SK-N-SH treated with all-trans-retinoic acid at 6 μM for 48 hours (cell line): ENCODE results near the gene ACOD1.

Experiments used
- ATAC-seq: fragments of 200-7000 bp; cut with Tn5 transposase; 3 replicates; pipeline ENCODE4 v1.9.1; 2020; ENCODE audit warnings: mild to moderate bottlenecking, moderate library complexity
- ARNTL ChIP-seq: fragments of 450-650 bp; formaldehyde crosslinking; IDR thresholded peaks from 2 replicates; pipeline ENCODE4 v1.5.0; 2020; ENCODE audit warnings: low read depth, mild to moderate bottlenecking, moderate library complexity, borderline replicate concordance
- BACH2 ChIP-seq: fragments of 250-450 bp; sonication (Bioruptor Pico); IDR thresholded peaks from 2 replicates; pipeline ENCODE4 v1.9.0; 2021; ENCODE audit warnings: mild to moderate bottlenecking, borderline replicate concordance
- CSDC2 ChIP-seq: fragments of 250-450 bp; sonication (Bioruptor Pico); IDR thresholded peaks from 2 replicates; pipeline ENCODE4 v1.5.0; 2020; ENCODE audit warnings: mild to moderate bottlenecking, moderate library complexity
- ESRRG ChIP-seq: fragments of 250-450 bp; sonication (Bioruptor Pico); IDR thresholded peaks from 2 replicates; pipeline ENCODE4 v1.6.1; 2021; ENCODE audit warnings: mild to moderate bottlenecking
- GLIS3 ChIP-seq: fragments of 250-450 bp; sonication (Bioruptor Pico); IDR thresholded peaks from 2 replicates; pipeline ENCODE4 v1.5.0; 2020; ENCODE audit warnings: mild to moderate bottlenecking, moderate library complexity
- ISL1 ChIP-seq: fragments of 250-450 bp; sonication (Bioruptor Pico); IDR thresholded peaks from 2 replicates; pipeline ENCODE4 v2.1.2; 2022; ENCODE audit warnings: mild to moderate bottlenecking, moderate library complexity
- OSR1 ChIP-seq: fragments of 250-450 bp; sonication (Bioruptor Pico); IDR thresholded peaks from 2 replicates; pipeline ENCODE4 v1.8.0; 2022; ENCODE audit warnings: moderate library complexity, mild to moderate bottlenecking, inconsistent platforms
- PPARA ChIP-seq: fragments of 250-450 bp; sonication (Bioruptor Pico); IDR thresholded peaks from 2 replicates; pipeline ENCODE4 v1.5.0; 2020; ENCODE audit warnings: mild to moderate bottlenecking, borderline replicate concordance
- RARB ChIP-seq: fragments of 250-450 bp; sonication (Bioruptor Pico); IDR thresholded peaks from 2 replicates; pipeline ENCODE4 v1.8.0; 2021; ENCODE audit warnings: mild to moderate bottlenecking, moderate library complexity
- TCF4 ChIP-seq: fragments of 250-450 bp; sonication (Bioruptor Pico); IDR thresholded peaks from 2 replicates; pipeline ENCODE4 v1.8.0; 2021; ENCODE audit warnings: mild to moderate bottlenecking, moderate library complexity, borderline replicate concordance
- TOX ChIP-seq: fragments of 250-450 bp; sonication (Bioruptor Pico); IDR thresholded peaks from 2 replicates; pipeline ENCODE4 v1.8.0; 2021; ENCODE audit warnings: mild to moderate bottlenecking, moderate library complexity, borderline replicate concordance
- ZFP3 ChIP-seq: fragments of 250-450 bp; sonication (Bioruptor Pico); IDR thresholded peaks from 2 replicates; pipeline ENCODE4 v1.5.0; 2020; ENCODE audit warnings: mild to moderate bottlenecking, moderate library complexity
- ZFP30 ChIP-seq: fragments of 450-650 bp; formaldehyde crosslinking; IDR thresholded peaks from 2 replicates; pipeline ENCODE4 v1.5.0; 2022; ENCODE audit warnings: mild to moderate bottlenecking, moderate library complexity
- ZNF565 ChIP-seq: fragments of 450-650 bp; formaldehyde crosslinking; conservative IDR thresholded peaks from 2 replicates; pipeline ENCODE4 v1.5.0; 2020; ENCODE audit warnings: low read depth, mild to moderate bottlenecking, moderate library complexity
- ZNF8 ChIP-seq: fragments of 450-650 bp; formaldehyde crosslinking; IDR thresholded peaks from 2 replicates; pipeline ENCODE4 v1.5.0; 2020; ENCODE audit warnings: mild to moderate bottlenecking, moderate library complexity
- TF ChIP-seq, protein P1 (sequence below): fragments of 250-450 bp; sonication (Bioruptor Pico); IDR thresholded peaks from 2 replicates; pipeline ENCODE4 v1.5.1; 2020; ENCODE audit warnings: low read depth, mild to moderate bottlenecking, moderate library complexity
- TF ChIP-seq, protein P2 (sequence below): fragments of 250-450 bp; sonication (Bioruptor Pico); IDR thresholded peaks from 2 replicates; pipeline ENCODE4 v1.8.0; 2021; ENCODE audit warnings: low read depth, mild to moderate bottlenecking, moderate library complexity, borderline replicate concordance
- TF ChIP-seq, protein P3 (sequence below): fragments of 250-450 bp; sonication (Bioruptor Pico); IDR thresholded peaks from 2 replicates; pipeline ENCODE4 v1.8.0; 2020; ENCODE audit warnings: mild to moderate bottlenecking, moderate library complexity, borderline replicate concordance
- TF ChIP-seq, protein P4 (sequence below): fragments of 250-450 bp; sonication (Bioruptor Pico); IDR thresholded peaks from 2 replicates; pipeline ENCODE4 v1.5.0; 2020; ENCODE audit warnings: mild to moderate bottlenecking, moderate library complexity
- TF ChIP-seq, protein P5 (sequence below): fragments of 250-450 bp; sonication (Bioruptor Pico); IDR thresholded peaks from 2 replicates; pipeline ENCODE4 v1.5.1; 2021; ENCODE audit warnings: mild to moderate bottlenecking, moderate library complexity

Gene ACOD1

DNA sequence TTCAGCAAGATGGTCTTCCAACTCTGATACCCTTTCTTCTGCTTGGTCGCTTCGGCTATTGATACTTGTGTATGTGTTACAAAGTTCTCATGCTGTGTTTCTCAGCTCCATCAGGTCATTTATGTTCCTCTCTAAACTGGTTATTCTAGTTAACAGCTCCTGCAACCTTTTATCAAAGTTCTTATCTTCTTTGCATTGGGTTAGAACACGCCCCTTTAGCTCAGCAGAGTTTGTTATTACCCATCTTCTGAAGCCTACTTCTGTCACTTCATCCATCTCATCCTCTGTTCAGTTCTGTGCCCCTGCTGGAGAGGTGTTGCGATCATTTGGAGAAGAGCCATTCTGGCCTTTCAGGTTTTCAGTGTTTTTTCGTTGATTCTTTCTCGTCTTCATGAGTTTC is 18.7 kb downstream of the ACOD1 start:
- TF ChIP-seq, protein P1, sequence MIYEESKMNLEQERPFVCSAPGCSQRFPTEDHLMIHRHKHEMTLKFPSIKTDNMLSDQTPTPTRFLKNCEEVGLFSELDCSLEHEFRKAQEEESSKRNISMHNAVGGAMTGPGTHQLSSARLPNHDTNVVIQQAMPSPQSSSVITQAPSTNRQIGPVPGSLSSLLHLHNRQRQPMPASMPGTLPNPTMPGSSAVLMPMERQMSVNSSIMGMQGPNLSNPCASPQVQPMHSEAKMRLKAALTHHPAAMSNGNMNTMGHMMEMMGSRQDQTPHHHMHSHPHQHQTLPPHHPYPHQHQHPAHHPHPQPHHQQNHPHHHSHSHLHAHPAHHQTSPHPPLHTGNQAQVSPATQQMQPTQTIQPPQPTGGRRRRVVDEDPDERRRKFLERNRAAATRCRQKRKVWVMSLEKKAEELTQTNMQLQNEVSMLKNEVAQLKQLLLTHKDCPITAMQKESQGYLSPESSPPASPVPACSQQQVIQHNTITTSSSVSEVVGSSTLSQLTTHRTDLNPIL (CRISPR knock-in tag) = no peak
- TF ChIP-seq OSR1 (CRISPR knock-in tag) (no peak), PPARA (CRISPR knock-in tag) (no peak), BACH2 (no peak), ESRRG (CRISPR knock-in tag) (no peak), RARB (CRISPR knock-in tag) (no peak), ARNTL (no peak), TCF4 (CRISPR knock-in tag) (no peak), ZNF8 (no peak), GLIS3 (CRISPR knock-in tag) (no peak), ZNF565 (CRISPR knock-in tag) (no peak), CSDC2 (no peak), ZFP3 (CRISPR knock-in tag) (no peak), ZFP30 (CRISPR knock-in tag) (no peak), TOX (no peak)
- TF ChIP-seq, protein P2, sequence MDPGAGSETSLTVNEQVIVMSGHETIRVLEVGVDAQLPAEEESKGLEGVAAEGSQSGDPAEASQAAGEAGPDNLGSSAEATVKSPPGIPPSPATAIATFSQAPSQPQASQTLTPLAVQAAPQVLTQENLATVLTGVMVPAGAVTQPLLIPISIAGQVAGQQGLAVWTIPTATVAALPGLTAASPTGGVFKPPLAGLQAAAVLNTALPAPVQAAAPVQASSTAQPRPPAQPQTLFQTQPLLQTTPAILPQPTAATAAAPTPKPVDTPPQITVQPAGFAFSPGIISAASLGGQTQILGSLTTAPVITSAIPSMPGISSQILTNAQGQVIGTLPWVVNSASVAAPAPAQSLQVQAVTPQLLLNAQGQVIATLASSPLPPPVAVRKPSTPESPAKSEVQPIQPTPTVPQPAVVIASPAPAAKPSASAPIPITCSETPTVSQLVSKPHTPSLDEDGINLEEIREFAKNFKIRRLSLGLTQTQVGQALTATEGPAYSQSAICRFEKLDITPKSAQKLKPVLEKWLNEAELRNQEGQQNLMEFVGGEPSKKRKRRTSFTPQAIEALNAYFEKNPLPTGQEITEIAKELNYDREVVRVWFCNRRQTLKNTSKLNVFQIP = no peak
- TF ChIP-seq, protein P3, sequence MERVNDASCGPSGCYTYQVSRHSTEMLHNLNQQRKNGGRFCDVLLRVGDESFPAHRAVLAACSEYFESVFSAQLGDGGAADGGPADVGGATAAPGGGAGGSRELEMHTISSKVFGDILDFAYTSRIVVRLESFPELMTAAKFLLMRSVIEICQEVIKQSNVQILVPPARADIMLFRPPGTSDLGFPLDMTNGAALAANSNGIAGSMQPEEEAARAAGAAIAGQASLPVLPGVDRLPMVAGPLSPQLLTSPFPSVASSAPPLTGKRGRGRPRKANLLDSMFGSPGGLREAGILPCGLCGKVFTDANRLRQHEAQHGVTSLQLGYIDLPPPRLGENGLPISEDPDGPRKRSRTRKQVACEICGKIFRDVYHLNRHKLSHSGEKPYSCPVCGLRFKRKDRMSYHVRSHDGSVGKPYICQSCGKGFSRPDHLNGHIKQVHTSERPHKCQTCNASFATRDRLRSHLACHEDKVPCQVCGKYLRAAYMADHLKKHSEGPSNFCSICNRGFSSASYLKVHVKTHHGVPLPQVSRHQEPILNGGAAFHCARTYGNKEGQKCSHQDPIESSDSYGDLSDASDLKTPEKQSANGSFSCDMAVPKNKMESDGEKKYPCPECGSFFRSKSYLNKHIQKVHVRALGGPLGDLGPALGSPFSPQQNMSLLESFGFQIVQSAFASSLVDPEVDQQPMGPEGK (CRISPR knock-in tag) = no peak
- TF ChIP-seq, protein P4, sequence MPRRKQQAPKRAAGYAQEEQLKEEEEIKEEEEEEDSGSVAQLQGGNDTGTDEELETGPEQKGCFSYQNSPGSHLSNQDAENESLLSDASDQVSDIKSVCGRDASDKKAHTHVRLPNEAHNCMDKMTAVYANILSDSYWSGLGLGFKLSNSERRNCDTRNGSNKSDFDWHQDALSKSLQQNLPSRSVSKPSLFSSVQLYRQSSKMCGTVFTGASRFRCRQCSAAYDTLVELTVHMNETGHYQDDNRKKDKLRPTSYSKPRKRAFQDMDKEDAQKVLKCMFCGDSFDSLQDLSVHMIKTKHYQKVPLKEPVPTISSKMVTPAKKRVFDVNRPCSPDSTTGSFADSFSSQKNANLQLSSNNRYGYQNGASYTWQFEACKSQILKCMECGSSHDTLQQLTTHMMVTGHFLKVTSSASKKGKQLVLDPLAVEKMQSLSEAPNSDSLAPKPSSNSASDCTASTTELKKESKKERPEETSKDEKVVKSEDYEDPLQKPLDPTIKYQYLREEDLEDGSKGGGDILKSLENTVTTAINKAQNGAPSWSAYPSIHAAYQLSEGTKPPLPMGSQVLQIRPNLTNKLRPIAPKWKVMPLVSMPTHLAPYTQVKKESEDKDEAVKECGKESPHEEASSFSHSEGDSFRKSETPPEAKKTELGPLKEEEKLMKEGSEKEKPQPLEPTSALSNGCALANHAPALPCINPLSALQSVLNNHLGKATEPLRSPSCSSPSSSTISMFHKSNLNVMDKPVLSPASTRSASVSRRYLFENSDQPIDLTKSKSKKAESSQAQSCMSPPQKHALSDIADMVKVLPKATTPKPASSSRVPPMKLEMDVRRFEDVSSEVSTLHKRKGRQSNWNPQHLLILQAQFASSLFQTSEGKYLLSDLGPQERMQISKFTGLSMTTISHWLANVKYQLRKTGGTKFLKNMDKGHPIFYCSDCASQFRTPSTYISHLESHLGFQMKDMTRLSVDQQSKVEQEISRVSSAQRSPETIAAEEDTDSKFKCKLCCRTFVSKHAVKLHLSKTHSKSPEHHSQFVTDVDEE = no peak
- TF ChIP-seq, protein P5, sequence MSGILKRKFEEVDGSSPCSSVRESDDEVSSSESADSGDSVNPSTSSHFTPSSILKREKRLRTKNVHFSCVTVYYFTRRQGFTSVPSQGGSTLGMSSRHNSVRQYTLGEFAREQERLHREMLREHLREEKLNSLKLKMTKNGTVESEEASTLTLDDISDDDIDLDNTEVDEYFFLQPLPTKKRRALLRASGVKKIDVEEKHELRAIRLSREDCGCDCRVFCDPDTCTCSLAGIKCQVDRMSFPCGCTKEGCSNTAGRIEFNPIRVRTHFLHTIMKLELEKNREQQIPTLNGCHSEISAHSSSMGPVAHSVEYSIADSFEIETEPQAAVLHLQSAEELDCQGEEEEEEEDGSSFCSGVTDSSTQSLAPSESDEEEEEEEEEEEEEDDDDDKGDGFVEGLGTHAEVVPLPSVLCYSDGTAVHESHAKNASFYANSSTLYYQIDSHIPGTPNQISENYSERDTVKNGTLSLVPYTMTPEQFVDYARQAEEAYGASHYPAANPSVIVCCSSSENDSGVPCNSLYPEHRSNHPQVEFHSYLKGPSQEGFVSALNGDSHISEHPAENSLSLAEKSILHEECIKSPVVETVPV (CRISPR knock-in tag) = no peak

DNA sequence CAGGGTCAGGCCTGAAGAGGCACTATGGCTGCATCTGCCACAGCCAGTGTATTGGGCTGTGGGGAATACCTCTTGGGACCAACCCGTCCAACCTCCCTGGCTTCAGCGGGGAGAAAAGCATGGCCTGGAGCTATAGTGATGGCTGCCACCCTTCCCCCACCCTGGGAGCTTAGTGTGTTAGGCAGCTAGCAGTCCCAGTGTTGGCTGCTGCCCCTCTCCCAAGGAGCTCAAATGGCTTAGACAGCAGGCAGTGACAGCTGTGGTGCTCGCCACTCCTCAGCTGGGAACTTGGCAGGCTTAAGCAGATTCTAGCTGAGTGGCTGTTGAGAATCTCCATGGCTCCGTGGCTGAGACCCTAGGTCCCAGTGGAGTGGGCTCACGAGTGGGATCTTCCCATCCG is 19.7 kb downstream of the ACOD1 start:
- TF ChIP-seq TCF4 (CRISPR knock-in tag) = no peak
- TF ChIP-seq GLIS3 (CRISPR knock-in tag) = no peak
- TF ChIP-seq BACH2 = no peak
- TF ChIP-seq ESRRG (CRISPR knock-in tag) = no peak
- no peak for TF ChIP-seq ZFP30 (CRISPR knock-in tag)
- no peak for TF ChIP-seq ISL1 (CRISPR knock-in tag)
- no peak for TF ChIP-seq RARB (CRISPR knock-in tag)
- no peak for ATAC-seq

More for the DNA sequence above, 18.7 kb downstream of the ACOD1 start:
- ATAC-seq = no peak

DNA sequence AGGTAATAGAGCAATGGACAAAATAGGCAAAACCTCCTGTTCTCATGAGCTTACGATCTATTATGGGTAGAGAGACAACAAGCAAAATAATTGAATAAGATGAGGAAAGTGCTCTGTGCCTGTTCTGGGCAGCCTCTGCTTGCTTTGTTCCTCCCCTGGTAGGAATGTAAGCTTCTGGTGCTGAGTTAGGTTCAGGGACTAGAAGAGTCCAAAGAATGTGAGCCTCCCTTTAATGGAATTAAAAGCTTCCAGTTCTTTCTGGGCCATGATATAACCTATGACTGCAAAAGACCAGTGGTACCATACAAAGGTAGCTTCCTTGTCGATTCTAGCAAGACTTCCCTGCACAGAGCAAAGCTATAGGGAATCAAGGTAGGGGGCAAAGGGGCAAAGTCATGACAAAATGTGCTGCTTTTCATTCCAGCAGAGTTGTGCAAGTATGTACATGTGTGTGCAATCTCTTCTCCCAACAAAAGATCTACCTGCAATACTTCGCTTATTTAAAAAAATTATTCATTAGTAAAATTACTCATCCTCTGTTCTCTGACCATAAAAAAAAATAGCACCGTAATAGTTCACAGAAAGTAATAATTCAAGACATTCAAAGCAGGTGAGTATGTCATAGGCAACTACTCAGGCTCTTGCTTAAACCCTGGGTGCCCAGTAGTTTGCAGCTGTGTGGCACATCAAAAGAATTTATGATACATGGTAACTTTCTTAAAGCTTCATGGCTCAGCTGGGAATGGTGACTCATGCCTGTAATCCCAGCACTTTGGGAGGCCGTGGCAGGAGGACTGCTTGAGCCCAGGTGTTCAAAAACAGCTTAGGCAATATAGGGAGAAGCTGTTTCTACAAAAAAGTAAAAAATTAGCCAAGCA is 21.4 kb downstream of the ACOD1 start:
- no peak for ATAC-seq
- TF ChIP-seq RARB (CRISPR knock-in tag) = no peak
